OCI-LY7 (cell line): ENCODE data around the gene USP37. TPM values are rescaled to one million over a fixed set of nuclear protein-coding genes. Genes with fewer than 3 reads are reported as not detected.
A peak's percentile ranks its signal among the peaks of the same experiment; 100 is the strongest.

Source experiments
- BruUV-seq: library from RNA; stranded (reverse); fragments of 400-500 nt; replicated peaks from 2 replicates; lab custom pipeline; 2021; lab: Mats Ljungman, UMichigan
- CTCF ChIA-PET: fragments of 300-600 bp; sonication (Branson Sonifier 250); formaldehyde crosslinking; loops from one replicate; lab custom pipeline; 2022; ENCODE audit warnings: antibody characterized with exemption; ENCODE audit not compliant: unreplicated experiment; lab: Charles Lee
- POLR2A ChIA-PET: fragments of 300-600 bp; sonication (Branson Sonifier 250); formaldehyde crosslinking; loops from one replicate; lab custom pipeline; 2022; ENCODE audit warnings: antibody characterized with exemption; lab: Charles Lee
- DNase-seq: peaks from one replicate; pipeline ENCODE4 v3.0.0-alpha.2; 2015; ENCODE audit warnings: low spot score
- H2AFZ ChIP-seq: fragments of 200-600 bp; sonication (generic), shearing (Covaris generic); 2 replicates; pipeline ENCODE4 v1.6.1; 2014; ENCODE audit warnings: mild to moderate bottlenecking, antibody characterized with exemption, low read length, moderate library complexity
- H3K27ac ChIP-seq: fragments of 200-600 bp; sonication (generic); 2 replicates; pipeline ENCODE4 v1.5.1; 2014; ENCODE audit warnings: mixed run types, low read depth, mild to moderate bottlenecking, moderate library complexity, low read length, inconsistent platforms; ENCODE audit not compliant: poor library complexity, severe bottlenecking
- H3K36me3 ChIP-seq: fragments of 200-600 bp; sonication (generic); 2 replicates; pipeline ENCODE4 v1.6.1; 2014; ENCODE audit warnings: mild to moderate bottlenecking, antibody characterized with exemption, low read length, moderate library complexity, mixed read lengths; ENCODE audit not compliant: insufficient read depth
- H3K4me1 ChIP-seq: fragments of 200-600 bp; sonication (generic); 2 replicates; pipeline ENCODE4 v1.5.1; 2014; ENCODE audit warnings: mild to moderate bottlenecking, low read length; ENCODE audit not compliant: insufficient read depth, poor library complexity, severe bottlenecking
- H3K4me2 ChIP-seq: fragments of 200-600 bp; sonication (generic); 2 replicates; pipeline ENCODE4 v1.6.1; 2014; ENCODE audit warnings: mild to moderate bottlenecking, low read length
- H3K4me3 ChIP-seq: fragments of 200-600 bp; sonication (generic); 2 replicates; pipeline ENCODE4 v1.5.1; 2014; ENCODE audit warnings: mild to moderate bottlenecking, low read depth, low read length; ENCODE audit not compliant: poor library complexity, severe bottlenecking
- H3K79me2 ChIP-seq: fragments of 200-600 bp; sonication (generic); 2 replicates; pipeline ENCODE4 v1.6.1; 2016; ENCODE audit warnings: low read depth, mild to moderate bottlenecking, low read length, moderate library complexity, mixed read lengths; ENCODE audit not compliant: insufficient read depth
- H3K9me2 ChIP-seq: fragments of 200-600 bp; sonication (generic); 2 replicates; pipeline ENCODE4 v1.6.1; 2016; ENCODE audit warnings: mild to moderate bottlenecking, low read length, mixed read lengths; ENCODE audit not compliant: insufficient read depth
- H3K9me3 ChIP-seq: fragments of 200-600 bp; sonication (generic); 2 replicates; pipeline ENCODE4 v1.6.1; 2014; ENCODE audit warnings: mild to moderate bottlenecking, mixed run types, low read length, mixed read lengths
- H4K20me1 ChIP-seq: fragments of 200-600 bp; sonication (generic); 2 replicates; pipeline ENCODE4 v1.6.1; 2014; ENCODE audit warnings: mild to moderate bottlenecking, antibody characterized with exemption, low read length, moderate library complexity, mixed read lengths; ENCODE audit not compliant: insufficient read depth
- EZH2phosphoT487 ChIP-seq: fragments of 200-600 bp; sonication (generic); IDR thresholded peaks from 2 replicates; pipeline ENCODE4 v1.6.1; 2018; ENCODE audit warnings: low read depth, borderline replicate concordance, mild to moderate bottlenecking, mixed run types, antibody characterized with exemption, low read length, moderate library complexity, mixed read lengths
- intact Hi-C: fragments of 100-400 bp; cut with micrococcal nuclease; formaldehyde crosslinking; loops from one replicate; pipeline ENCODE4 v1.10.0; 2022; ENCODE audit not compliant: unreplicated experiment
- microRNA-seq: library from miRNA; unstranded; fragments of <30 nt; microRNA quantifications from one replicate; pipeline ENCODE4 v1.2.0, GENCODE V29; 2022; ENCODE audit warnings: borderline replicate concordance
- small RNA-seq: library from RNA; depleted of rRNA; stranded (forward); fragments of <200 nt; gene quantifications from one replicate; pipeline ENCODE3, GENCODE V24; 2014
- total RNA-seq, 2 experiments: library from RNA; depleted of rRNA in 1 of 2; stranded (reverse); fragments of >200 nt in 1 of 2; shearing (Covaris generic) in 1 of 2; gene quantifications; 2 replicates each; pipeline ENCODE4 v1.2.3, GENCODE V29; 2014 to 2022
- TF ChIP-seq, protein P1 (sequence below): fragments of 200-600 bp; sonication (generic); conservative IDR thresholded peaks from 2 replicates; pipeline ENCODE4 v1.5.1; 2014; ENCODE audit warnings: mild to moderate bottlenecking, antibody characterized with exemption, low read length, moderate library complexity, mixed read lengths

Gene USP37
- total RNA-seq, 2 experiments from 2014 or later: 23.3 to 32.4 TPM

DNA sequence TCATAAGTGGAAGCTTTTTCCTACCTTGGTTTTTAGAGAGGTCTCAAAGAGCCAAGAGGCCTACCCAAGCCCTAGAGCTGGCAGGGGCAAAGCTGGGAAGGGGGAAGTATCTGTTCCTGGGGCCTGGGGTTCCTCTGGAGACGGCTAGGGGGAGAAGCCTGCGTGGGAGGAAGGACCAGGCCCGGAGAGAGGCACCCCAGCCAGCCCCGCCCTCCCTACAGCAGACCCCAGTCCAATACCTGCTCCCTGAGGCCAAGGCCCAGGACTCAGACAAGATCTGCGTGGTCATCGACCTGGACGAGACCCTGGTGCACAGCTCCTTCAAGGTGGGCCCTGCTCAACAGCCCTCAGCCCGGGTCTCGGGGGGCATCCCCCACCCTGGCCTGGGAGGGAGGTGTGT, 166.3 kb downstream of the USP37 start:
- no TSS peak for BruUV-seq
- peak overlapping the region; percentile 88 for H3K4me3 ChIP-seq
- H2AFZ ChIP-seq: no peak overlapping the region
- H3K9me2 ChIP-seq: no peaks in the 10 kb centered on the region
- peak overlapping the region; percentile 73 for H3K4me2 ChIP-seq
- H3K79me2 ChIP-seq: peaks cover 19% of the 10 kb centered on the region
- TF ChIP-seq, protein P1, sequence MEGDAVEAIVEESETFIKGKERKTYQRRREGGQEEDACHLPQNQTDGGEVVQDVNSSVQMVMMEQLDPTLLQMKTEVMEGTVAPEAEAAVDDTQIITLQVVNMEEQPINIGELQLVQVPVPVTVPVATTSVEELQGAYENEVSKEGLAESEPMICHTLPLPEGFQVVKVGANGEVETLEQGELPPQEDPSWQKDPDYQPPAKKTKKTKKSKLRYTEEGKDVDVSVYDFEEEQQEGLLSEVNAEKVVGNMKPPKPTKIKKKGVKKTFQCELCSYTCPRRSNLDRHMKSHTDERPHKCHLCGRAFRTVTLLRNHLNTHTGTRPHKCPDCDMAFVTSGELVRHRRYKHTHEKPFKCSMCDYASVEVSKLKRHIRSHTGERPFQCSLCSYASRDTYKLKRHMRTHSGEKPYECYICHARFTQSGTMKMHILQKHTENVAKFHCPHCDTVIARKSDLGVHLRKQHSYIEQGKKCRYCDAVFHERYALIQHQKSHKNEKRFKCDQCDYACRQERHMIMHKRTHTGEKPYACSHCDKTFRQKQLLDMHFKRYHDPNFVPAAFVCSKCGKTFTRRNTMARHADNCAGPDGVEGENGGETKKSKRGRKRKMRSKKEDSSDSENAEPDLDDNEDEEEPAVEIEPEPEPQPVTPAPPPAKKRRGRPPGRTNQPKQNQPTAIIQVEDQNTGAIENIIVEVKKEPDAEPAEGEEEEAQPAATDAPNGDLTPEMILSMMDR: no peak
- TF ChIP-seq EZH2phosphoT487: no peak
- H4K20me1 ChIP-seq: no peaks in the 10 kb centered on the region
- intact Hi-C loops: no loop called here
- peaks cover 66% of the 10 kb centered on the region for H3K4me1 ChIP-seq
- no peaks in the 10 kb centered on the region for H3K9me3 ChIP-seq
- peaks cover 42% of the 10 kb centered on the region for H3K36me3 ChIP-seq
- ChIA-PET POLR2A (interaction anchor here (1.1 kb wide), 1 partner anchor 129 kb away, joined by 3 read pairs; no protein-coding TSS in a partner anchor), CTCF (interaction anchor here (1.0 kb wide), 1 partner anchor 115 kb away, joined by 3 read pairs; no protein-coding TSS in a partner anchor)
- no peak for DNase-seq
- H3K27ac ChIP-seq: no peak overlapping the region

DNA sequence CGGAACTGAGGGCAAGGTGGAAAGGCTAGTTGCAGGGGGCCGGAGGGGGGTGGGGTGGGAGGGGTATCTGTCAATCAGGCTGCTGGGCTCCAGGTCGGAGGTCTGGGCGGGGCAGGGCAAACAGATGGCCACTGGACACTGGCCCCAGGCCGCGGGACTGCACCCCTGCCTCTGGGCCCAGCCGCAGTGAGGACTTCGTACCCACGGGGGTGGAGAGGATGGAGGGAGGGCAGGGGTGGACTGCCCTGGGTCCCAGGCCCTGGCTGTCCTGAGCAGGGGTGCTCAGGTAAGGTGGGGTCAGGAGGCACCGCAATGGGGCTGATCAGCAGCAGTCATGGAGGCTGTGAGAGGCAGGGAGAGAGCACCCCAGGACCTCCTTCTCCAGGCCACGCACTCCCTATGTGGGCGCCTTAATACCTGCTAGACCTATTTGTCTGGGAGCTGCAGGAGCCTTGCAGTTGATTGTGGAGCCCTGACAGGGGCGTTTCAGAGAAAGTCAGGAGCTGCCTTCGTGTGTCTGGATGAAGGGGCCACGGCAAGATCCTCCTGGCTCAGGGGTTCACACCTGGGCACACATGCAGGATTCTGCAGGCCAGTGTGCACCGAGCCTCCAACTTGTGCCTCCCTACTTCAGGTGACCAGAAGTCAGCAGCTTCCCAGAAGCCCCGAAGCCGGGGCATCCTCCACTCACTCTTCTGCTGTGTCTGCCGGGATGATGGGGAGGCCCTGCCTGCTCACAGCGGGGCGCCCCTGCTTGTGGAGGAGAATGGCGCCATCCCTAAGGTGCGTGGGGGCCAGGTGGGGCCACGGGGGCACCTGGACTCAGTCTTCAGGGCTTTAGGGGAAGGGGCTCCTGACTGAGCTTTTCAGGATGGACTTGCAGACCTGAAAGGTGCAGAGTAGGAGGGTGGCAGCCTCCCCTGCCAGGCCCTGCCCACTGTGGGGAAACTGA, 166.9 kb downstream of the USP37 start:
- intact Hi-C loops: no loop called here
- Histone ChIP-seq H3K36me3 (peaks cover 42% of the 10 kb centered on the region), H2AFZ (no peak overlapping the region), H3K9me2 (no peaks in the 10 kb centered on the region), H3K4me2 (peak overlapping the region; percentile 73), H3K4me1 (peaks cover 66% of the 10 kb centered on the region), H4K20me1 (no peaks in the 10 kb centered on the region), H3K9me3 (no peaks in the 10 kb centered on the region), H3K27ac (peak overlapping the region; percentile 78), H3K79me2 (peaks cover 19% of the 10 kb centered on the region), H3K4me3 (peak overlapping the region; percentile 88)
- no peak for DNase-seq
- no TSS peak for BruUV-seq
- ChIA-PET CTCF (interaction anchor here (0.9 to 1.1 kb wide), 3 partner anchors 45 to 114 kb away, joined by 3 to 4 read pairs (median 3); no protein-coding TSS in a partner anchor), POLR2A (interaction anchor here (1.1 to 1.8 kb wide), 4 partner anchors 107 to 129 kb away, joined by 3 to 8 read pairs (median 4); no protein-coding TSS in a partner anchor)
- TF ChIP-seq, protein P1: no peak

Small RNA genes within 50 kb of the gene (microRNA-seq; reads per million reads assigned to microRNA genes)
- 50,730 reads per million, percentile 99 among the genes with 10 or more reads in this experiment for gene MIR26B

Small RNA genes within 50 kb of the gene (small RNA-seq; reads per million reads assigned to genes)
- gene MIR26B: 10.0 reads per million, percentile 95 among the genes with 10 or more reads in this experiment
- not detected for gene RNU6-136P

Other genes with a start within 250 kb of the USP37 start
- gene CATIP, start 211.5 kb downstream of the USP37 start, total RNA-seq (2014; rRNA removed; shearing (Covaris generic)): not detected in 2 replicates
- not detected in 2 replicates for gene CATIP, start 211.5 kb downstream of the USP37 start, total RNA-seq (2022)
- 0.31 and 0.57 TPM in 2 replicates for gene SLC11A1, start 186.1 kb downstream of the USP37 start, total RNA-seq (2014; rRNA removed; shearing (Covaris generic))
- 0.59 and 0.78 TPM in 2 replicates for gene SLC11A1, start 186.1 kb downstream of the USP37 start, total RNA-seq (2022)
- gene CTDSP1, start 168.5 kb downstream of the USP37 start, total RNA-seq (2014; rRNA removed; shearing (Covaris generic)): 74.0 and 95.3 TPM in 2 replicates
- gene CTDSP1, start 168.5 kb downstream of the USP37 start, total RNA-seq (2022): 140 and 152 TPM in 2 replicates
- gene VIL1, start 149.2 kb downstream of the USP37 start, total RNA-seq (2014; rRNA removed; shearing (Covaris generic)): 0.47 TPM in 1 of 2 replicates, not detected in the other
- gene VIL1, start 149.2 kb downstream of the USP37 start, total RNA-seq (2022): not detected in 2 replicates
- gene CNOT9, start 488 bp upstream of the USP37 start, total RNA-seq (2014; rRNA removed; shearing (Covaris generic)): 67.8 and 71.6 TPM in 2 replicates
- gene CNOT9, start 488 bp upstream of the USP37 start, total RNA-seq (2022): 92.2 and 94.2 TPM in 2 replicates
- gene PLCD4, start 39.5 kb upstream of the USP37 start, total RNA-seq (2014; rRNA removed; shearing (Covaris generic)): 0.25 and 1.2 TPM in 2 replicates
- 0.48 TPM in 1 of 2 replicates, not detected in the other for gene PLCD4, start 39.5 kb upstream of the USP37 start, total RNA-seq (2022)
- 29.9 and 37.6 TPM in 2 replicates for gene ZNF142, start 91.3 kb upstream of the USP37 start, total RNA-seq (2014; rRNA removed; shearing (Covaris generic))
- gene ZNF142, start 91.3 kb upstream of the USP37 start, total RNA-seq (2022): 61.3 and 62.5 TPM in 2 replicates
- gene BCS1L, start 91.3 kb upstream of the USP37 start, total RNA-seq (2014; rRNA removed; shearing (Covaris generic)): 48.0 and 57.3 TPM in 2 replicates
- 54.9 and 60.8 TPM in 2 replicates for gene BCS1L, start 91.3 kb upstream of the USP37 start, total RNA-seq (2022)
- gene RNF25, start 103.7 kb upstream of the USP37 start, total RNA-seq (2014; rRNA removed; shearing (Covaris generic)): 25.5 and 25.8 TPM in 2 replicates
- gene RNF25, start 103.7 kb upstream of the USP37 start, total RNA-seq (2022): 24.0 and 25.7 TPM in 2 replicates
- 9.7 and 13.4 TPM in 2 replicates for gene STK36, start 103.7 kb upstream of the USP37 start, total RNA-seq (2014; rRNA removed; shearing (Covaris generic))
- 21.1 and 25.4 TPM in 2 replicates for gene STK36, start 103.7 kb upstream of the USP37 start, total RNA-seq (2022)
- 27.7 and 38.2 TPM in 2 replicates for gene TTLL4, start 142.5 kb upstream of the USP37 start, total RNA-seq (2014; rRNA removed; shearing (Covaris generic))
- 67.1 and 68.0 TPM in 2 replicates for gene TTLL4, start 142.5 kb upstream of the USP37 start, total RNA-seq (2022)
- 0.15 TPM in 1 of 2 replicates, not detected in the other for gene CYP27A1, start 213.8 kb upstream of the USP37 start, total RNA-seq (2014; rRNA removed; shearing (Covaris generic))
- 0.23 TPM in 1 of 2 replicates, not detected in the other for gene CYP27A1, start 213.8 kb upstream of the USP37 start, total RNA-seq (2022)